B cell (primary cell): ENCODE measurements around the gene GRK5. TPM values are rescaled to one million over a fixed set of nuclear protein-coding genes. Genes with fewer than 3 reads are reported as not detected.
A peak's percentile ranks its signal among the peaks of the same experiment; 100 is the strongest.

ENCODE experiments used
- ATAC-seq: fragments of 200-7000 bp; cut with Tn5 transposase; one replicate; pipeline ENCODE4 v1.10.0; 2021; ENCODE audit warnings: low read depth, mild to moderate bottlenecking, moderate number of reproducible peaks, moderate library complexity
- CTCF ChIA-PET: fragments of 350-600 bp; sonication (Branson Sonifier 250); formaldehyde crosslinking; loops from one replicate; lab custom pipeline; 2021; ENCODE audit warnings: antibody characterized with exemption, inconsistent platforms; lab: Charles Lee
- POLR2A ChIA-PET: fragments of 350-600 bp; sonication (Branson Sonifier 250); formaldehyde crosslinking; loops from one replicate; lab custom pipeline; 2021; ENCODE audit warnings: antibody characterized with exemption; lab: Charles Lee
- DNase-seq: peaks from one replicate; pipeline ENCODE4 v3.0.0; 2013
- H2AFZ ChIP-seq: 2 replicates; pipeline ENCODE4 v1.6.1; 2012; ENCODE audit warnings: mild to moderate bottlenecking, low read depth, low read length; ENCODE audit not compliant: insufficient read depth, poor library complexity, severe bottlenecking
- H3K27ac ChIP-seq, 2 donors: 1 replicate in 1 of 2; 2 replicates in 1 of 2; pipeline ENCODE4 v1.5.1; 2012 to 2013; ENCODE audit warnings: low read length in 2 of 2, mild to moderate bottlenecking in 2 of 2, moderate library complexity in 1 of 2
- H3K27me3 ChIP-seq, 4 experiments: fragments of 200-600 bp in 1 of 4; sonication (generic) in 1 of 4; replicated peaks in 1 of 4; 1 replicate in 2 of 4; 2 replicates in 2 of 4; pipeline versions ENCODE4 v1.6.1 to v1.7.0; 2013 to 2016; ENCODE audit warnings: low read length in 3 of 4, mild to moderate bottlenecking in 2 of 4, mixed read lengths in 1 of 4, moderate library complexity in 1 of 4; ENCODE audit not compliant: insufficient read depth in 4 of 4, control insufficient read depth in 3 of 4; ENCODE audit errors: control extremely low read depth in 1 of 4
- H3K36me3 ChIP-seq, 2 experiments: replicated peaks in 1 of 2; 1 replicate in 1 of 2; 2 replicates in 1 of 2; pipeline versions ENCODE4 v1.6.1 to v1.7.1; 2013; ENCODE audit warnings: low read length in 1 of 2; ENCODE audit not compliant: insufficient read depth in 2 of 2, control insufficient read depth in 1 of 2; ENCODE audit errors: control extremely low read depth in 1 of 2, extremely low read depth in 1 of 2
- H3K4me1 ChIP-seq, 2 donors: fragments of 200-600 bp in 1 of 2; sonication (generic) in 1 of 2; 1 replicate in 1 of 2; 2 replicates in 1 of 2; pipeline versions ENCODE4 v1.5.1 to v1.6.1; 2013 to 2017; ENCODE audit warnings: low read length in 2 of 2; ENCODE audit not compliant: control insufficient read depth in 2 of 2, insufficient read depth in 2 of 2
- H3K4me2 ChIP-seq: replicated peaks from 2 replicates; pipeline ENCODE3; 2012; ENCODE audit warnings: mild to moderate bottlenecking, low read depth, low read length; ENCODE audit not compliant: poor library complexity, severe bottlenecking
- H3K4me3 ChIP-seq, 5 experiments: fragments of 200-600 bp in 1 of 5; sonication (generic) in 1 of 5; 1 replicate in 3 of 5; 2 replicates in 2 of 5; pipeline versions ENCODE4 v1.5.1 to v1.7.0; 2011 to 2016; ENCODE audit warnings: low read length in 4 of 5, mild to moderate bottlenecking in 4 of 5, low read depth in 2 of 5, control low read depth in 1 of 5, moderate library complexity in 1 of 5; ENCODE audit not compliant: insufficient read depth in 1 of 5; ENCODE audit errors: control extremely low read depth in 1 of 5, extremely low read depth in 1 of 5
- H3K79me2 ChIP-seq: fragments of 200-600 bp; sonication (generic); one replicate; pipeline ENCODE4 v1.6.0; 2016; ENCODE audit warnings: low read length; ENCODE audit not compliant: control insufficient read depth, insufficient read depth
- H3K9ac ChIP-seq: fragments of 200-600 bp; sonication (generic); 2 replicates; pipeline ENCODE4 v1.6.1; 2017; ENCODE audit warnings: mild to moderate bottlenecking, low read length, moderate library complexity
- H3K9me3 ChIP-seq, 3 donors: one replicate each; pipeline versions ENCODE4 v1.6.1 to v1.7.1; 2013; ENCODE audit warnings: low read length in 2 of 3; ENCODE audit not compliant: control insufficient read depth in 2 of 3, insufficient read depth in 1 of 3; ENCODE audit errors: control extremely low read depth in 1 of 3
- H4K20me1 ChIP-seq: 2 replicates; pipeline ENCODE4 v1.6.0; 2012; ENCODE audit warnings: mild to moderate bottlenecking, low read length; ENCODE audit not compliant: insufficient read depth, control insufficient read depth, poor library complexity, severe bottlenecking
- H3K27ac Mint-ChIP-seq: one replicate; pipeline ENCODE4 v1.8.0; 2021; ENCODE audit warnings: mixed read lengths
- H3K27me3 Mint-ChIP-seq: one replicate; pipeline ENCODE4 v1.8.0; 2021; ENCODE audit warnings: mixed read lengths
- H3K4me1 Mint-ChIP-seq: one replicate; pipeline ENCODE4 v1.8.0; 2021; ENCODE audit warnings: mixed read lengths
- H3K4me3 Mint-ChIP-seq: one replicate; pipeline ENCODE4 v1.8.0; 2021; ENCODE audit warnings: mixed read lengths
- H3K9me3 Mint-ChIP-seq: one replicate; pipeline ENCODE4 v1.8.0; 2022; ENCODE audit warnings: mixed read lengths; ENCODE audit not compliant: insufficient read depth
- EZH2 ChIP-seq: IDR thresholded peaks from 2 replicates; pipeline ENCODE4 v1.6.1; 2012; ENCODE audit warnings: borderline replicate concordance, low read depth, mild to moderate bottlenecking, moderate library complexity, low read length; ENCODE audit not compliant: insufficient read depth, poor library complexity, severe bottlenecking
- WGBS: methylation state at CpG from one replicate; pipeline ENCODE4 v1.1.5; 2013; ENCODE audit warnings: missing lambda C conversion rate; ENCODE audit not compliant: insufficient coverage; 5-methylcytosine and 5-hydroxymethylcytosine counted together
- intact Hi-C: fragments of 100-400 bp; cut with micrococcal nuclease; formaldehyde crosslinking; loops from one replicate; pipeline ENCODE4 v1.10.0; 2022
- polyA plus RNA-seq: library from polyadenylated mRNA; depleted of rRNA; stranded (reverse); fragments of >200 nt; gene quantifications from 2 replicates; pipeline ENCODE4 v1.2.3, GENCODE V29; 2012
- total RNA-seq, 2 donors: library from RNA; stranded (reverse); fragments of 120-200 nt in 1 of 2; gene quantifications; 1 replicate in 1 of 2; 2 replicates in 1 of 2; pipeline versions ENCODE4 v1.2.3 to v1.2.4, GENCODE V29; 2013 to 2022
- TF ChIP-seq, protein P1 (sequence below): fragments of 200-600 bp; IDR thresholded peaks from one replicate; pipeline ENCODE4 v1.8.0; 2022; ENCODE audit warnings: antibody characterized with exemption, mild to moderate bottlenecking

GRK5 gene
- total and polyA plus RNA-seq, 2 donors (not counting 1 experiment from before 2014, with no cell fraction given), result 21.9 to 54.8 TPM

DNA sequence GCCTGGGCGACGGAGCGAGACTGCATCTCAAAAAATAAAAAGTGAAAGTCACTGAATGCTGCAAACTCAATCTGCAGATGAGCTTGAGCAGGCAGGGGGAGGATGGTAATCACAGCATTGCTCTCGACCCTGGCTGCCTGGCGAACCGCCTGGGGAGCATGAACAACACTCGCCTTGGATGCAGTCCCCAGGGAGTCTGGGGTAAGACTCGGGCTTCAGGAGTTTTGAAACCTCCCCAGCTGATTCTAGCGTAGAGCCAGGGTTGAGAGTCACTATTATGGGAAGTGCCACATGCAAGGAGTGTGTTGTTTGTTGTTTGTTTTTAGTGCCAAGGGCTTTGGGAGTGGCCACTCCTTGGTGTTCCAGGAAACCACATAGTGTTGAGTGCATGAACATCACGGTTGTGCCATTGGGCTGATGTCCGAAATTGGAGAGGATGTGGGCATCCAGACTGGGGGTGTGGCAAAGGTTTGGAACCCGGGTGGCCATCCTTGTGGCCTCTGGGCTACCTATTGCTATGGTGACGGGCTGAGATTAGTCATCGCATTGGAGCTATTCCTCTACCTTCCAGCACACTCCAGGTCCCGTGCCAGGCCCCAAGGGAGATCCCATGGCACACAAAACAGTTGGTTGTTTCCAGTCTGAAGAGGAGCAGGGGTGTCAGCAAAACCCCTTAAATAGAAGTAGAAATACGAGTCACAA is 242.5 kb downstream of the GRK5 start:
- peak overlapping the region; percentile 15 for H3K4me3 Mint-ChIP-seq
- H3K4me2 ChIP-seq, result peak overlapping the region; percentile 54
- intact Hi-C loops, result loop anchor here (1.0 kb wide), 1 partner anchor 39 kb away; no protein-coding TSS in a partner anchor
- H3K4me1 Mint-ChIP-seq, result peaks cover 20% of the 10 kb centered on the region
- no peak for TF ChIP-seq EZH2
- TF ChIP-seq, protein P1, sequence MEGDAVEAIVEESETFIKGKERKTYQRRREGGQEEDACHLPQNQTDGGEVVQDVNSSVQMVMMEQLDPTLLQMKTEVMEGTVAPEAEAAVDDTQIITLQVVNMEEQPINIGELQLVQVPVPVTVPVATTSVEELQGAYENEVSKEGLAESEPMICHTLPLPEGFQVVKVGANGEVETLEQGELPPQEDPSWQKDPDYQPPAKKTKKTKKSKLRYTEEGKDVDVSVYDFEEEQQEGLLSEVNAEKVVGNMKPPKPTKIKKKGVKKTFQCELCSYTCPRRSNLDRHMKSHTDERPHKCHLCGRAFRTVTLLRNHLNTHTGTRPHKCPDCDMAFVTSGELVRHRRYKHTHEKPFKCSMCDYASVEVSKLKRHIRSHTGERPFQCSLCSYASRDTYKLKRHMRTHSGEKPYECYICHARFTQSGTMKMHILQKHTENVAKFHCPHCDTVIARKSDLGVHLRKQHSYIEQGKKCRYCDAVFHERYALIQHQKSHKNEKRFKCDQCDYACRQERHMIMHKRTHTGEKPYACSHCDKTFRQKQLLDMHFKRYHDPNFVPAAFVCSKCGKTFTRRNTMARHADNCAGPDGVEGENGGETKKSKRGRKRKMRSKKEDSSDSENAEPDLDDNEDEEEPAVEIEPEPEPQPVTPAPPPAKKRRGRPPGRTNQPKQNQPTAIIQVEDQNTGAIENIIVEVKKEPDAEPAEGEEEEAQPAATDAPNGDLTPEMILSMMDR, result no peak
- 45% methylated on average over 15 of the region's 16 CpGs for WGBS
- H3K79me2 ChIP-seq, result peaks cover 7% of the 10 kb centered on the region
- peaks cover 13% of the 10 kb centered on the region for H4K20me1 ChIP-seq
- H3K27ac Mint-ChIP-seq, result peak overlapping the region; percentile 59
- no peak overlapping the region for H3K27ac ChIP-seq
- no peaks in the 10 kb centered on the region for H3K27me3 Mint-ChIP-seq
- H2AFZ ChIP-seq, result no peak overlapping the region
- H3K4me1 ChIP-seq, result peaks cover 10 to 19% of the 10 kb centered on the region in 2 donors
- H3K4me3 ChIP-seq, result no peak overlapping the region
- no peaks in the 10 kb centered on the region for H3K9me3 ChIP-seq
- POLR2A ChIA-PET, result interaction anchor here (1.4 kb wide), 1 partner anchor 28 kb away, joined by 4 read pairs; no protein-coding TSS in a partner anchor
- CTCF ChIA-PET, result interaction anchor here (1.2 to 1.7 kb wide), 5 partner anchors 40 to 252 kb away, joined by 3 to 10 read pairs (median 5); partner anchors contain the start of gene GRK5
- ATAC-seq (peak; percentile 55), DNase-seq (peak; percentile 40)
- no peaks in the 10 kb centered on the region for H3K27me3 ChIP-seq
- peaks cover 0 to 47% of the 10 kb centered on the region in 2 experiments for H3K36me3 ChIP-seq
- H3K9ac ChIP-seq, result peak overlapping the region; percentile 5
- H3K9me3 Mint-ChIP-seq, result no peaks in the 10 kb centered on the region
